ENCODE results near the gene MS4A18.
"Not testable (repeated sequence)": the region's sequence is repeated elsewhere in the genome, so short reads cannot be mapped to it uniquely, and the experiment has no call there.

MS4A18 gene

DNA sequence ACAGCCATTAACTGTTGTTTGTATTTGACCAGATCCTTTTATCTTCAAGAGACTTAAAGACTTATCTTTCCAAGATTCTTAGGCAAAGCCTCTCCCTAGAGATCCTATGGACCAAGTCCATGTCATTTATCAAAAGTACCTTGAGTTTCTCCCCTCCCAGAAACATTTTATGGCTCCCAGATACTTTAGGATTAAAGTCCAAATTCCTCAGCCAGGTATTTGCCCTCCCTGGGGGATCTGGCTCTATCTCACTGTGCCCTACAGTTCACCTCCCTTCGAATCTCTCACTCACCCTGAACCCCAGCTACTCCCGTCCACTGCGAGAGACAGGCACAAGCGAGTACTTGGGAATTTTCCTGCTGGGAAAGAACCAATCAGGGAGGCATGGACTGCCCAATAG, 13.2 kb upstream of the MS4A18 start:
- POLR2A ChIA-PET = no interaction called here
- CTCF ChIA-PET = no interaction called here

DNA sequence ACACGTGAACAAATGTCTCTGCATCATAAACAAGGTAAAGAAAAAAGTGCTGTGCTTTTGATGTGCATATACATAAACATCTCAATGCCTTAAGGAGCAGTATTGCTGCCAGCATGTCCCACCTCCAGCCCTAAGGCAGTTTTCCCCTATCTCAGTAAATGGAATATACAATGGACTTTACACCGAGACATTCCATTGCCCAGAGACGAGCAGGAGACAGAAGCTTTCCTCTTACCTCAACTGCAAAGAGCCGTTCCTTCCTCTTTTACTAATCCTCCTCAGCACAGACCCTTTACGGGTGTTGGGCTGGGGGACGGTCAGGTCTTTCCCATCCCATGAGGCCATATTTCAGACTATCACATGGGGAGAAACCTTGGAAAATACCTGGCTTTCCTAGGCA, 11.1 kb upstream of the MS4A18 start:
- DNase-seq (ENCODE audit: extremely low spot score); CTCF ChIA-PET; POLR2A ChIA-PET: not testable (repeated sequence)

More for the DNA sequence above, 13.2 kb upstream of the MS4A18 start:
- no peak for TF ChIP-seq L3MBTL2 (conservative IDR thresholded peaks at IDR 0.05)
- no peak for TF ChIP-seq HDGF (IDR thresholded peaks at IDR 0.05; ENCODE audit: borderline replicate concordance)
- TF ChIP-seq ARNT (IDR thresholded peaks at IDR 0.05) = no peak
- TF ChIP-seq CTBP1 (IDR thresholded peaks at IDR 0.05; ENCODE audit: borderline replicate concordance) = no peak
- TF ChIP-seq BHLHE40 (IDR thresholded peaks at IDR 0.05; ENCODE audit: borderline replicate concordance) = no peak
- TF ChIP-seq FOXA1 (IDR thresholded peaks at IDR 0.05) = no peak
- no peak for TF ChIP-seq SUZ12 (IDR thresholded peaks at IDR 0.05)
- TF ChIP-seq, protein P1, sequence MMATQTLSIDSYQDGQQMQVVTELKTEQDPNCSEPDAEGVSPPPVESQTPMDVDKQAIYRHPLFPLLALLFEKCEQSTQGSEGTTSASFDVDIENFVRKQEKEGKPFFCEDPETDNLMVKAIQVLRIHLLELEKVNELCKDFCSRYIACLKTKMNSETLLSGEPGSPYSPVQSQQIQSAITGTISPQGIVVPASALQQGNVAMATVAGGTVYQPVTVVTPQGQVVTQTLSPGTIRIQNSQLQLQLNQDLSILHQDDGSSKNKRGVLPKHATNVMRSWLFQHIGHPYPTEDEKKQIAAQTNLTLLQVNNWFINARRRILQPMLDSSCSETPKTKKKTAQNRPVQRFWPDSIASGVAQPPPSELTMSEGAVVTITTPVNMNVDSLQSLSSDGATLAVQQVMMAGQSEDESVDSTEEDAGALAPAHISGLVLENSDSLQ (IDR thresholded peaks at IDR 0.05) = no peak
- no peak for TF ChIP-seq NFRKB (IDR thresholded peaks at IDR 0.05)
- TF ChIP-seq SP1 (IDR thresholded peaks at IDR 0.05) = no peak
- no peak for TF ChIP-seq LEF1 (IDR thresholded peaks at IDR 0.05; ENCODE audit: borderline replicate concordance)
- TF ChIP-seq ELF4 (IDR thresholded peaks at IDR 0.05) = no peak
- TF ChIP-seq ZNF384 (IDR thresholded peaks at IDR 0.05) = no peak
- no peak for TF ChIP-seq FOXM1 (IDR thresholded peaks at IDR 0.05; ENCODE audit: borderline replicate concordance)
- TF ChIP-seq FOXK2 (IDR thresholded peaks at IDR 0.05) = no peak
- TF ChIP-seq TARDBP (IDR thresholded peaks at IDR 0.05) = no peak
- no peak for DNase-seq (ENCODE audit: extremely low spot score)

DNA sequence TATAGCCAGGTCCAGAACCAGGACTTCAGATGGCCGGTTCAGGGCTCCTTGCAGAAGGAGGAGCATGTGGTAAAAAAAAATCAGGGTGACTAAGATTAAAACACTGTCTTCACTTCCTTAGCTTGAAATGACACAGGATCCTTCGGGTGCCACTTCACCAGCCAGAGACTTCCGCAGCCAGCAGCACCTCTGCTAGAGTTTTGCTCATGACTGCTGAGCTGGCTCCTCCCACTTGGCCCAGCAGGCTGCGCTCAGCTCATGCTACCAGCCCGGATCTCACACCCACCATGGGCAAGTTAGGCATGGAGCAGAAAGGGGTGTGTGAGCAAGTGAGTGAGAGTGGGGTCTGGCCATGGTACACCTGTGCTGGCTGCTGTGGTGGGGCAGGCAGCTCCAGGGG, 6.6 kb upstream of the MS4A18 start:
- ChIA-PET POLR2A (no interaction called here), CTCF (no interaction called here)
- TF ChIP-seq SP1 (IDR thresholded peaks at IDR 0.05) (no peak), ZNF384 (IDR thresholded peaks at IDR 0.05) (no peak), ELF4 (IDR thresholded peaks at IDR 0.05) (no peak), FOXK2 (IDR thresholded peaks at IDR 0.05) (no peak), CTBP1 (IDR thresholded peaks at IDR 0.05; ENCODE audit: borderline replicate concordance) (no peak), NFRKB (IDR thresholded peaks at IDR 0.05) (no peak), FOXM1 (IDR thresholded peaks at IDR 0.05; ENCODE audit: borderline replicate concordance) (no peak), TARDBP (IDR thresholded peaks at IDR 0.05) (no peak), BHLHE40 (IDR thresholded peaks at IDR 0.05; ENCODE audit: borderline replicate concordance) (no peak), ARNT (IDR thresholded peaks at IDR 0.05) (no peak), L3MBTL2 (conservative IDR thresholded peaks at IDR 0.05) (no peak), FOXA1 (IDR thresholded peaks at IDR 0.05) (no peak), SUZ12 (IDR thresholded peaks at IDR 0.05) (no peak), LEF1 (IDR thresholded peaks at IDR 0.05; ENCODE audit: borderline replicate concordance) (no peak), HDGF (IDR thresholded peaks at IDR 0.05; ENCODE audit: borderline replicate concordance) (no peak)
- TF ChIP-seq, protein P1 (IDR thresholded peaks at IDR 0.05) = no peak
- DNase-seq (ENCODE audit: extremely low spot score) = no peak

DNA sequence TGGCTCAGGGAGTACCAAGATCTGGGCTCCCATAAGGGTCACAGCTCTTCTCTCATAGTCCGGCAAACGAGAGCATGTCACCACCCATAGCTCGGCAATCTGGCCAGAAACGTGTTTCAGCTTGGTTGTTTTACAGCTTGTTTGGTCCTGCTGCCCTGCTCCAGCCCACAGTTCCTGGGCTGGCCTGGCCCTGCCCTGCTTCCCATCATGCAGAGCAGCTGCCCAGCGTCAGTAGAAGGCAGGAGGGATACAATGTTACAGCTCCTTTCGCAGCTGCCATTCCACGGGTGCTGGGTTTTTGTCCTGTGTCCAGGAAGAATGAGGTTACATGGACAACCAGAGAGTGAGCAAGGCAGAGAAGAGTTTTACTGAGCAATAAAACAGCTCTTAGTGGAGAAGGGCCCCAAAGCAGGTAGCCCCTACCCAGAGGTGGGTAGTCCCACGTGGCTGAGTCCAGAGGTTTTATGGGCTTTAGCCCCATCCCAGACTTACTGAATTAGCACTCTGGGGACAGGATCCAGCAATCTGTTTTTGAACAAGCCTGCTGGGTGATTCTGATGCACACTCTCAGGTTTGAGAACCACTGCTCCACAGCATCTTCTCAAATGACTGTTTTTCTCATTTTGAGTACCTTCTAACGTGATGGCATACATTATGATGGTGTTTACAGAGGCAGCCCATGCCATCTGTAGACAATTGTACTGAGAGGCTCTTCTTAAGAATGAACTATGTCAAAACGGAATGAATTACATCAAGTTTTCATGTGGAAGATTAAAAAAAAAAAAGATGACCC, 5.8 kb upstream of the MS4A18 start:
- ChIA-PET POLR2A (no interaction called here), CTCF (no interaction called here)
- no peak for DNase-seq (ENCODE audit: extremely low spot score)
- TF ChIP-seq ZNF384 (IDR thresholded peaks at IDR 0.05) (no peak), ARNT (IDR thresholded peaks at IDR 0.05) (no peak), TARDBP (IDR thresholded peaks at IDR 0.05) (no peak), NFRKB (IDR thresholded peaks at IDR 0.05) (no peak), FOXA1 (IDR thresholded peaks at IDR 0.05) (no peak), L3MBTL2 (conservative IDR thresholded peaks at IDR 0.05) (no peak), HDGF (IDR thresholded peaks at IDR 0.05; ENCODE audit: borderline replicate concordance) (no peak), ELF4 (IDR thresholded peaks at IDR 0.05) (no peak), SUZ12 (IDR thresholded peaks at IDR 0.05) (no peak), BHLHE40 (IDR thresholded peaks at IDR 0.05; ENCODE audit: borderline replicate concordance) (no peak), LEF1 (IDR thresholded peaks at IDR 0.05; ENCODE audit: borderline replicate concordance) (no peak), SP1 (IDR thresholded peaks at IDR 0.05) (no peak), FOXK2 (IDR thresholded peaks at IDR 0.05) (no peak), CTBP1 (IDR thresholded peaks at IDR 0.05; ENCODE audit: borderline replicate concordance) (no peak), FOXM1 (IDR thresholded peaks at IDR 0.05; ENCODE audit: borderline replicate concordance) (no peak)
- TF ChIP-seq, protein P1 (IDR thresholded peaks at IDR 0.05) = no peak

DNA sequence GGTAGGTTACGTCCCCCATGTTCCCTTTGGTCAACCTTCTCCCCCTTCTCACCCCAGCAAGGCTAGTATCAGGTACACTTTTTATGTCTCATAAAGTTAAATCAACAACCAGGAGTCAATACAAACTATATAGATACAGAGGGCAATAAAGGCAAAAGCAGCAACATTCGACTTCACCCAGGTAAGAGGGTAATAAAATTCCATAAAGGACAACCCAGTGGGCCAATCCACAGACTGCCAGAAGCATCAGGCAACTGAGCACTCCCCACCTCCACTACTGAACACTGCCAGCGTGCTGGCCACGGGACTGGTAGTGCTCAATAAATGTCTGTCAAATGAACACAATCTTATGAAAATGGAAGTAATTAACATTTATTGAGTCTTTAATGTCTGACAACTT, 5.1 kb upstream of the MS4A18 start:
- ChIA-PET POLR2A (no interaction called here), CTCF (no interaction called here)
- no peak for TF ChIP-seq HDGF (IDR thresholded peaks at IDR 0.05; ENCODE audit: borderline replicate concordance)
- no peak for TF ChIP-seq BHLHE40 (IDR thresholded peaks at IDR 0.05; ENCODE audit: borderline replicate concordance)
- no peak for TF ChIP-seq FOXK2 (IDR thresholded peaks at IDR 0.05)
- TF ChIP-seq CTBP1 (IDR thresholded peaks at IDR 0.05; ENCODE audit: borderline replicate concordance) = no peak
- no peak for TF ChIP-seq FOXA1 (IDR thresholded peaks at IDR 0.05)
- TF ChIP-seq, protein P1 (IDR thresholded peaks at IDR 0.05) = no peak
- no peak for TF ChIP-seq SUZ12 (IDR thresholded peaks at IDR 0.05)
- no peak for TF ChIP-seq ZNF384 (IDR thresholded peaks at IDR 0.05)
- no peak for TF ChIP-seq LEF1 (IDR thresholded peaks at IDR 0.05; ENCODE audit: borderline replicate concordance)
- no peak for TF ChIP-seq NFRKB (IDR thresholded peaks at IDR 0.05)
- TF ChIP-seq FOXM1 (IDR thresholded peaks at IDR 0.05; ENCODE audit: borderline replicate concordance) = no peak
- TF ChIP-seq ARNT (IDR thresholded peaks at IDR 0.05) = no peak
- TF ChIP-seq TARDBP (IDR thresholded peaks at IDR 0.05) = no peak
- TF ChIP-seq L3MBTL2 (conservative IDR thresholded peaks at IDR 0.05) = no peak
- DNase-seq (ENCODE audit: extremely low spot score) = no peak

All from HEK293T (cell line).